Measurements from ENCODE around the gene HPCAL1. TPM values are rescaled to one million over a fixed set of nuclear protein-coding genes. Genes with fewer than 3 reads are reported as not detected.

Gene HPCAL1
- total RNA-seq, 2 experiments from 2014 or later, result 61.6 to 63.6 TPM

DNA sequence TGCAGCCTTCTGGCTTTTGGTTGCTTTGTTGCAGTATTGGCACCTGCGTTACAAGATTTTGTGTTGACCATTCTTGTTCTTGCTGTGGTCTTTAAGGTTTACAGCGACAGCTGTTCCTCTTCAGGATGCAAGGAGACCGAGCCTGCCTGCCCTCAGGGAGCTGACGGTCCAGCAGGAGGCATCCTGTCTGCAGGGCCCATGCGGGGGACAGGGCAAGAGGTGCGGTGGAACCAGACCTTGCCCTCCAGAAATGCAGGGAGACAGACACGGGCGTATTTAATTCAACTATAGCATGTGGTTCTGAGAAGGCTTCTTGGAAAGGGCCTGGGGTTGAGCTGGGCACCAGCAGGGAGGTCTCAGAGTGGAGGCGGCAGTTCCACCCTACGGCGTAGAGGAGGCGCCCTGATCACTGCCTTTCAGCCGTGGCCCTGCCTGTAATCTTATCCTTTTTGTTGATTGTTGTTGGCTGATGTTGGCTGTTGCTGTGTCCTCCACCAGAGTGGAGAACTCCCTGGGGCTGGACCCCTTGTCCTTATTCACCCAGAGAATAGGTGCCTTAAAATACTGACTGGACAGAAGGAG, 71.7 kb downstream of the HPCAL1 start:
- H3K4me3 Mint-ChIP-seq, result no peak overlapping the region
- no peaks in the 10 kb centered on the region for H3K27me3 Mint-ChIP-seq
- peaks cover 43% of the 10 kb centered on the region for H3K4me1 Mint-ChIP-seq
- H3K36me3 Mint-ChIP-seq (ENCODE audit: low read depth), result peaks cover 5% of the 10 kb centered on the region
- H3K27ac Mint-ChIP-seq, result no peak overlapping the region
- CTCF ChIA-PET, result interaction anchor here (0.6 to 1.2 kb wide), 3 partner anchors 12 to 462 kb away, joined by 3 to 4 read pairs (median 3); no protein-coding TSS in a partner anchor
- no peak for DNase-seq
- no peaks in the 10 kb centered on the region for H3K9me3 Mint-ChIP-seq
- POLR2A ChIA-PET, result no interaction called here

DNA sequence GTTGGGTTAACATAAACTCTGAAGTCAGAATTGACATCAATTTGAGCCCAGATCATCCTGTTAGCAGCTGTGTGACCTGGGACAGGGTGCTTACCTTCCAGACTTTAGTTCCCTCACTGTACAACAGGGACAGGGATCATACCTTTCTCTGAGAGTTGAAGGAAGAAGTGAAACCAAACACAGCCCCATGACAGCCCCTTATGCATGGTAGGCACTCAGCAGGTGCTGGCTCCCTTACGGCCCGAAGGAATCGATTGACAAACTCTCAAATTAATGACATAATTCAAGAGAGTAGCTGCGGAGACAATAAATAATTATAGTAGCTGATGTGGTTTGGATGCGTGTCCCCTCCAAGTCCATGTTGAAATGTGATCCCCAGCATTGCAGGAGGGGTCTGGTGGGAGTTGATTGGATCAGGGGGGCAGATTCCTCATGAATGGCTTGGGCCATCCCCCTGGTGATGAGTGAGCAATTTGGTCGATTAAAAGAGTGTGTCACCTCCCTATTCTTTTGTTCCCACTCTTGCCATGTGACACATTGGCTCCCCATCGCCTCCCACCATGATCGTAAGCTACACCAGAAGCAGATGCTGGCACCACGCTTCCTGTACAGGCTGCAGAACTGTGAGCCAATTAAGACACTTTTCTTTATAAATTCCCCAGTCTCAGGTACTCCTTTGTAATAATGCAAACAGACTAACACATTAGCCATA, 73.0 kb downstream of the HPCAL1 start:
- Mint-ChIP-seq H3K4me1 (peaks cover 56% of the 10 kb centered on the region), H3K27ac (no peak overlapping the region), H3K4me3 (no peak overlapping the region), H3K9me3 (no peaks in the 10 kb centered on the region), H3K36me3 (ENCODE audit: low read depth) (peaks cover 5% of the 10 kb centered on the region), H3K27me3 (no peaks in the 10 kb centered on the region)
- DNase-seq, result no peak
- POLR2A ChIA-PET, result no interaction called here
- CTCF ChIA-PET, result interaction anchor here (1.1 kb wide), 1 partner anchor 12 kb away, joined by 3 read pairs; no protein-coding TSS in a partner anchor

DNA sequence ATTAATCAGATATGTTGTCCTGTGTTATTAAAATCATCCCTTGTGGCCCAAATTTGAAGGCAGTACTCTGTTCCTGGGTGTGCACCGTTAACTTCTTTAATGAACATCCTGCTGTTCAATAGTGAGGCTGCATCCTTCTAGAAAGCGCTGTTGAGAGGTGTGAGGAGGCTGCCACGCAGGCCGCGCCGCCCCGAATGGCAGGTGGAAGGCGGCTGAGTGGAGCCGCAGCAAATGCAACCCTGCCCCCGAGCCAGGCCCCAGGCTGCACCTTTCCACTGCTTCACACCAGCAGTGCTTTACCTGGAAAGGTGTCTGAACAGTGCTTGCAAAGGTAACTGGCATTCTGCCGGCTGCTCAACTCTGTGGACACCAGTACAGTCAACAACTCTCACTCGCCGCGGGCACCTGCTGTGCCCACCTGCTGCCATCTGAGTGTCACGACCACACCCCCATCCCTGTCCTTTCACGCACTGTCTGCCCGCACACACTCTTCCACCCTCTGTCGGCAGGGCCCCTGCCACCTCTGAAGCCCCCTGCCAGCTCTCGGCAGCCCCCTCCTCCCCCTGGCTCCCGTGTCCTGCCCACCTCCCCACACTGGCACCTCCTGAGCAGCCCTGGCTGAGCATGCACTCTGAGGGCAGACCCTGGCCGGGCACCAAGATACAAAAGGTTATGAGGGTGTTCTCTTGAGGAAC, 74.5 kb downstream of the HPCAL1 start:
- POLR2A ChIA-PET, result no interaction called here
- Mint-ChIP-seq H3K27me3 (no peaks in the 10 kb centered on the region), H3K36me3 (ENCODE audit: low read depth) (peaks cover 7% of the 10 kb centered on the region), H3K27ac (peak overlapping the region; percentile 67), H3K4me3 (no peak overlapping the region), H3K4me1 (peaks cover 70% of the 10 kb centered on the region), H3K9me3 (no peaks in the 10 kb centered on the region)
- DNase-seq, result no peak
- CTCF ChIA-PET, result no interaction called here

DNA sequence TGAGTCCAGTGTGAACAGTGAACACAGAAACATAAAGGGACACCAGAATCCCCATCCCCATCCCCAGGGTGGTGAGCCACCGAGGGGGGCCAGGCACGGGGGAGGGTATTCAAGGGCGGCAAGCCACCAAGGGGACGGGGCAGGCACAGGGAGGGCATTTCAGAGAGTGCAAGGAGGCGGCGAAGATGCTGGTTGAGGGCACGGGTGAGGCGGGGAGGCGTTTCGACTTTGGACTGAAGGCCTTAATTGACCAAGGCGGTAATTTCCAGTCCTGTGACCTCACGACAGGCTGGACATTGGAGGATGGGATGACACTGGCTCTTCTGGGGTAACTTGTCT, 75.0 kb downstream of the HPCAL1 start:
- peaks cover 7% of the 10 kb centered on the region for H3K36me3 Mint-ChIP-seq (ENCODE audit: low read depth)
- H3K4me1 Mint-ChIP-seq, result peaks cover 73% of the 10 kb centered on the region
- CTCF ChIA-PET, result interaction anchor here (0.6 to 1.3 kb wide), 2 partner anchors 14 to 441 kb away, joined by 3 read pairs; no protein-coding TSS in a partner anchor
- no peaks in the 10 kb centered on the region for H3K27me3 Mint-ChIP-seq
- DNase-seq, result no peak
- no peaks in the 10 kb centered on the region for H3K9me3 Mint-ChIP-seq
- peak overlapping the region; percentile 67 for H3K27ac Mint-ChIP-seq
- POLR2A ChIA-PET, result no interaction called here
- H3K4me3 Mint-ChIP-seq, result no peak overlapping the region

DNA sequence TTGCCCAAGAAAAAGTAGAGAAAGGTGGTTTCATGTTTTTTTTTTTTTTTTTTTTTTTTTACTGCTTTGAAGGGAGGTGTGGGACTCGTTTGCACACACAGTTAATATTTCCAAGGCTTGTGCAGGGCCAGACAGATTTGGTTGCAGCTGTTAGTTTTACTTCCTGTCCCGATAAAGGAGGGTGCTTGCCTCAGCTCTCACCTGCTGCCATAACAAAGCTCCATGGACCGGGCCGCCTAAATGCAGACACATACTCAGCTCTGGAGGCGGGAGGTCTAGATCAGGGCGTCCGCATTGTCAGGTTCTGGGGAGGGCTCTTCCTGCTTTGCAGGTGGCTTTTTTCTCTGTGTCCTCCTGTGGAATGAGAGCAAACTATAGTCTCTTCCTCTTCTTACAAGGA, 75.5 kb downstream of the HPCAL1 start:
- CTCF ChIA-PET, result interaction anchor here (0.6 to 1.3 kb wide), 2 partner anchors 15 to 442 kb away, joined by 3 read pairs; no protein-coding TSS in a partner anchor
- DNase-seq, result peak; percentile 40
- Mint-ChIP-seq H3K4me1 (peaks cover 78% of the 10 kb centered on the region), H3K27me3 (no peaks in the 10 kb centered on the region), H3K27ac (no peak overlapping the region), H3K9me3 (no peaks in the 10 kb centered on the region), H3K36me3 (ENCODE audit: low read depth) (peaks cover 7% of the 10 kb centered on the region), H3K4me3 (no peak overlapping the region)
- POLR2A ChIA-PET, result no interaction called here

DNA sequence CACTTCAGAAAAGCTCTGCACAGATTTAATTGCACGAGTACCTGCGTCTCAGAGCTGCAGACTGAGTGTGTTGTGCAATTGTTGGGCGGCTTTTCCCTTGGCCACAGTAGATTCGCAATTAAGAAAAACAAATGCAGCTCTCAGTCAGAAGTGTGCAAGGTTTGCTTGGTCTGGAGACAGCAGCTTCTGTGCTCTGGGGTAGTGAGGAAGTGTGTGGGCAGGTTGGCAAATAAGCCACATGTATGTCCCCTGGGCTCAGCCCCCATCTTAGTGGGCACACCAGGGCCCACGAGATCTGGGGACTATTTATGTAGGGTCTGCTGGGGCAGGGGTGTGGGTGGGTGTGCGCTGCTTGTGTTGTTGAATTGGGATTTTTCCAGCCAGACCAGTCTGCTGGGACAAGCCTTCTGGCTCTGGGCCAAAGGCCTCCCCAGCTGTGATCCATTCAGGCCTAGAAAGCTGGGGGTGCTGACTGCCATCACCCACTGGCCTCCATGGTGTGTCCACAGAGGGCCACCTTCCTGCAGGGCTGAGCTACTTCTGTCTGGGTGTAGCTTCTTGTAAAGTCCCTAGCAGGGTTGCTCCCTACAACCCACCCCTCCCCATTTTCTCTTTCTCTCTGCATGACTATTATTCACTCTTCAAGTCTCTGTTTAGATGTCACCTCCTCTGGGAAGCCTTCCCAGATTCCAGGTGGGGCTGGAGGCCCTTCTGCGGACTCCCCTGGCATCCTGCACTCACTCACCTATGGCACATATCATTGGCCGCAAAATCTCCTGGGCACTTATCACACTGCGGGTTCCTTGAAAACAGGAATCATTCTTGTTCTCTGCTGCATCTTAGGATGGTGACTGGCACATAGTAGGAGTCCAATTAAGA, 77.6 kb downstream of the HPCAL1 start:
- no peaks in the 10 kb centered on the region for H3K27me3 Mint-ChIP-seq
- no peak for DNase-seq
- ChIA-PET POLR2A (no interaction called here), CTCF (interaction anchor here (0.7 to 1.1 kb wide), 4 partner anchors 10 to 55 kb away, joined by 3 to 4 read pairs (median 4); no protein-coding TSS in a partner anchor)
- no peaks in the 10 kb centered on the region for H3K9me3 Mint-ChIP-seq
- no peak overlapping the region for H3K4me3 Mint-ChIP-seq
- H3K27ac Mint-ChIP-seq, result peak overlapping the region; percentile 32
- H3K36me3 Mint-ChIP-seq (ENCODE audit: low read depth), result peaks cover 7% of the 10 kb centered on the region
- peaks cover 83% of the 10 kb centered on the region for H3K4me1 Mint-ChIP-seq

DNA sequence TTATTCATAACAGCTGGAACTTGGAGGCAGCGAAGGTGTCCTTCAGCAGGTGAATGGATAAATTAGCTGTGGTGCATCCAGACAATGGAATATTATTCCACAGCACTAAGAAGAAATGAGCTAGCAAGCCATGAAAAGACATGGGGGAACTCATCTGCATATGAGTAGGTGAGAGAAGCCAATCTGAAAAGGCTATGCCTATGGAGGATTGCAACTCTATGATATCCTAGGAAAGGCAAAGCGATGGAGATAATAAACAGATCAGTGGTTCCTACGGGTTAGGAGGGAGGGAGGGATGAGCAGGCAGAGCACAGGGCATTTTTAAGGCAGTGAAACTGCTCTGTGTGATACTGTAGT, 79.3 kb downstream of the HPCAL1 start:
- Mint-ChIP-seq H3K4me3 (peak overlapping the region; percentile 29), H3K36me3 (ENCODE audit: low read depth) (peaks cover 7% of the 10 kb centered on the region), H3K4me1 (peaks cover 86% of the 10 kb centered on the region), H3K27me3 (no peaks in the 10 kb centered on the region), H3K9me3 (no peaks in the 10 kb centered on the region), H3K27ac (peak overlapping the region; percentile 84)
- no peak for DNase-seq
- ChIA-PET POLR2A (no interaction called here), CTCF (interaction anchor here (1.0 to 3.2 kb wide), 5 partner anchors 11 to 53 kb away, joined by 3 to 18 read pairs (median 5); no protein-coding TSS in a partner anchor)

DNA sequence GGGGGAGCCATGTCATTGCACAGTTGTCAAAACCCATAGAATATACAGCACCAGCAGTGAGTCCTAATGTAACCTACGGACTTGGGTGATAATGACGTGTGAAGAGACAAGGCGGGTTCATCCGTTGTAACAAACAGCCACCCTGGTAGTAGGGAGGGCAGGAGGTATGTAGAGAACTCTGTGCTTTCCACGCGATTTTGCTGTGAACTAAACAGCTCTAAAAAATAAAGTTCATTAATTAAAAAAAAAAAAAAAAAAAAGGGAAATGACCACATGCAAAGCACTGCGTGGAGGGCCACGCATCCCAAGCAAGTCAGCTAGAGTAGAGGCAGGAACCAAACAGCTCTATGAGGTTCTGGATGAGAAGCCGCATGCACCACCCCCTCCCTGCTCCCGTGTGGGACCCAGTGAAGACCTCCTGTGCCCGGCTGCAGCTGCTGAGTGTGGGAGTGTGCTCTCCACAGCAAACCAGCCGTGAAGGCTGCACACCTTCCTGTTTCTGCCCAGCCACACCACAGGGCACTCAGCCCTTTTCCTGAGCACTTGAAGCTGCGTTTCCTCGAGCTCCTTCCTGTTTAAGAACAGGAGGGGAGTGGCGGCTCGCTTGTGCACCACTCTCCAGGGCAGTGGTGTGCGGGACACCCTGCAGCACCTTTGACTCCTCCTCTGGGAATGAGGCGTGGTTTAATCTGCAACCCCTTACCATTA, 79.8 kb downstream of the HPCAL1 start:
- peak; percentile 49 for DNase-seq
- H3K27ac Mint-ChIP-seq, result peak overlapping the region; percentile 84
- no peaks in the 10 kb centered on the region for H3K27me3 Mint-ChIP-seq
- H3K4me1 Mint-ChIP-seq, result peaks cover 83% of the 10 kb centered on the region
- no peaks in the 10 kb centered on the region for H3K9me3 Mint-ChIP-seq
- ChIA-PET CTCF (interaction anchor here (0.6 to 3.2 kb wide), 9 partner anchors 10 to 793 kb away, joined by 3 to 18 read pairs (median 3); no protein-coding TSS in a partner anchor), POLR2A (interaction anchor here (0.6 to 1.0 kb wide), 2 partner anchors 26 to 179 kb away, joined by 3 to 5 read pairs; no protein-coding TSS in a partner anchor)
- peak overlapping the region; percentile 42 for H3K4me3 Mint-ChIP-seq
- peaks cover 7% of the 10 kb centered on the region for H3K36me3 Mint-ChIP-seq (ENCODE audit: low read depth)

DNA sequence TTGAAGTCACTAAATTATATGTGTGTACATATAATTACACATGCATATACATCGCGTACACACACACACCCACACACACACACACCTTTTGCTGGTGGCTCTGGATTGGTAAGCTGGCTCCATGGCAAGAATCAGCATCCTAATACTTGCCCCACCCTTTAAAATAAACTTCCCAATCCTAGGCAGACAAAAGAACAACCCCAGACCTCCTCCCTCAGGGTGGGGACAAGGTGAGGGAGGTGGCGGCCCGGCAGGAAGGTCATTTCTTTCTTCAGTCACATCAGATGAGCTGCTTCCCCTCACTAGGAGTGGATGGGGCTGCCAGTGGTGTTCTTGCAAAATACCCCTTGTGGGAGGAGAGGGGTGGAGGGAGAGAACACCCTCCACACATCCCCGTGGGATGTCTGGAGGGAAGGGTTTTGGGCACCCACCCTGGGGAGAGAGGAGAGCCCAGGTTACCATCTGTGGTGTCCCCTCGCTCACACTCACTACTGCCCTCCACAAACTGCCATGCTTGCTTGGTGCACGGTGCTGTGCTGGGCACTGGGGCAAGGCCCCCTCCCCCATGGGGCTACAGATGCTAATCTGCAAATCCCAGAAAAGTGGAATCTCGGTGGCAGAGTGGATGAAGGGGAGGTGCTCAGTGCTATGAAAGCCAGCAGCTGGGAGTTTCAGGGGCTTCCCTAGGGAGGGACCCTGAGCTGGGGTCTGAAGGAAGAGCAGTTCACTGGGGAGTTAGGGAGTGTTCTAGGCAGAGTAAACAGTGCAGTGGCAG, 81.4 kb downstream of the HPCAL1 start:
- Mint-ChIP-seq H3K36me3 (ENCODE audit: low read depth) (peaks cover 2% of the 10 kb centered on the region), H3K4me1 (peaks cover 76% of the 10 kb centered on the region), H3K4me3 (no peak overlapping the region), H3K27me3 (no peaks in the 10 kb centered on the region), H3K27ac (peak overlapping the region; percentile 63), H3K9me3 (no peaks in the 10 kb centered on the region)
- ChIA-PET POLR2A (interaction anchor here (0.6 kb wide), 1 partner anchor 154 kb away, joined by 3 read pairs; no protein-coding TSS in a partner anchor), CTCF (interaction anchor here (0.8 to 3.2 kb wide), 6 partner anchors 8 to 57 kb away, joined by 3 to 18 read pairs (median 4); no protein-coding TSS in a partner anchor)
- DNase-seq, result no peak

DNA sequence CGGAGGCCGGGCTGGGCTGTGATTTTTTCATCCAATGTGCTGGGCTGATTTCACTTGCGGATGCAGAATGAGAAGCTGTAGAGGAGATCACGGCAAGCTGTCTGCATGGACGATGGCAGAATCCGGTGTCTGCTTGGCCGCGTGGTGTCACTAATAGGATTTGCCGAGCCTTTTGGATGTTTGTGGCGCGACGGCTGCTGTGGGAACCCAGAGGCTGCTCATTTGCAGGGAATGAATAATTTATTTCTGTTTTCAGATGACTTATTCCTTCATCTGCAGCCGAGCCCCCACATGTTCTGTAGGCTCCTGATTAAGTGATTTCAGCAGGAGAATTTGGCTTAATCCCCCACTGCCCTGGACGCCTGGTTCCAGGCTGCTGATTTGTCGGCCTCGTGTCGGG, 82.8 kb downstream of the HPCAL1 start:
- no peak for DNase-seq
- POLR2A ChIA-PET, result no interaction called here
- CTCF ChIA-PET, result no interaction called here
- peaks cover 5% of the 10 kb centered on the region for H3K36me3 Mint-ChIP-seq (ENCODE audit: low read depth)
- H3K4me3 Mint-ChIP-seq, result no peak overlapping the region
- H3K27ac Mint-ChIP-seq, result no peak overlapping the region
- H3K27me3 Mint-ChIP-seq, result no peaks in the 10 kb centered on the region
- H3K4me1 Mint-ChIP-seq, result peaks cover 69% of the 10 kb centered on the region
- no peaks in the 10 kb centered on the region for H3K9me3 Mint-ChIP-seq

DNA sequence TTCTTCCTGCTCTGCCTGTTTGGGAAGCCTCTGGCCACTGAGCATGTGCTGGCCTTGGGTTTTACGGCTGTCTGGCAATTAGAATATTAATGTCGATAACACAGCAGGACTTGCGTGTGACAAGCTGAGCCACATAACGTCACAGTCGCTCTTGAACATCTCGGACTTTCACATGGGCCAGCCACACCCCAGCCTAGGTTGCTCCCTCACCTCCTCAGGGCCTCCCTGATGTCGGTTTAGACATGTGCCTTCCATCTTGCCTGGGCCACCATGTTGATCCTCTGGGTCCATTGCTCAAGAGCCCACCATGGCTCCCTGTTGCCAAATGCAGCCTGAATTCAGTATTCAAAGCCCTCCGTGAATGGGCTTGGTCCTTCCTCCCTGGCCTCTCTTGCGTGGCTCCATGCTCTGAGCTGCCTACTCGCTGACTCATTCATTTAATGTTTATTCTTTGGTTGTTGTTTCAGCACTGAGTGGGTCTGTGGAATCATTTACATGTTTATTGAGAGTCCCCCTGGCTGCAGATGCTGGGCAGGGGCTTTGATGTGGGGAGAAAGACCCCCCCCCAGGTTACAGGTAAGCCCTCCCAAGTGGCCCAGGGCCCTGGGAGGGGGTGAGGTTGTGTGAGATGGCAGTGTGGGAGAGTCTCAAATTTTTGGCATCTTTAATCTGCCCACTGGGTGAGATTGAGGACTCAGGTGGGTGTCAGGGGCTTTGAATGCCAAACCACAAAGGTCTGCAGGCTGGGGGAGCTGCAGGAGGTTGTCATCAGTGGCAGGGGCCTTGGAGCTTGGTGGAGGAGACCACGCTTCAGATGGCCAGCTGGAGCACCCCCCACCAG, 83.4 kb downstream of the HPCAL1 start:
- Mint-ChIP-seq H3K27me3 (no peaks in the 10 kb centered on the region), H3K4me1 (peaks cover 63% of the 10 kb centered on the region), H3K4me3 (no peak overlapping the region), H3K27ac (peak overlapping the region; percentile 22), H3K9me3 (no peaks in the 10 kb centered on the region), H3K36me3 (ENCODE audit: low read depth) (peaks cover 5% of the 10 kb centered on the region)
- no peak for DNase-seq
- ChIA-PET CTCF (no interaction called here), POLR2A (no interaction called here)

Data from activated CD4-positive, alpha-beta T cell treated with anti-CD3 and anti-CD28 coated beads, Interleukin-2, amount 10 ng/mL, durations not matched to agents 7 days and 5 days (primary cell).